Measurements from ENCODE around the gene ZCCHC12. TPM values are rescaled to one million over a fixed set of nuclear protein-coding genes. Genes with fewer than 3 reads are reported as not detected.

The ZCCHC12 gene
- total RNA-seq, 1 donor from 2014 or later: 0.44 TPM

- Mint-ChIP-seq H3K36me3 (ENCODE audit: low read depth, unreplicated experiment) (no peaks in the 10 kb centered on the region), H3K9me3 (ENCODE audit: unreplicated experiment) (no peaks in the 10 kb centered on the region), H3K27ac (ENCODE audit: unreplicated experiment) (no peak overlapping the region), H3K4me3 (ENCODE audit: unreplicated experiment) (no peak overlapping the region), H3K27me3 (ENCODE audit: unreplicated experiment) (no peaks in the 10 kb centered on the region), H3K4me1 (ENCODE audit: unreplicated experiment) (peaks cover 9% of the 10 kb centered on the region)
- no peak for TF ChIP-seq CTCF (IDR thresholded peaks at IDR 0.05; ENCODE audit: unreplicated experiment)
- no peak for DNase-seq (ENCODE audit: low spot score)
Measured at GRCh38 chrX:118857006-118857405, 33.4 kb downstream of the ZCCHC12 start.

- no peak for TF ChIP-seq CTCF (IDR thresholded peaks at IDR 0.05; ENCODE audit: unreplicated experiment)
- H3K4me3 Mint-ChIP-seq (ENCODE audit: unreplicated experiment): no peak overlapping the region
Measured at GRCh38 chrX:118861338-118861737, 37.7 kb downstream of the ZCCHC12 start.

GRCh38 chrX:118862091-118862490 lies 38.5 kb downstream of the ZCCHC12 start:
- no peak overlapping the region for H3K4me3 Mint-ChIP-seq (ENCODE audit: unreplicated experiment)
- H3K27ac Mint-ChIP-seq (ENCODE audit: unreplicated experiment): no peak overlapping the region
- H3K4me1 Mint-ChIP-seq (ENCODE audit: unreplicated experiment): peaks cover 7% of the 10 kb centered on the region
- no peaks in the 10 kb centered on the region for H3K9me3 Mint-ChIP-seq (ENCODE audit: unreplicated experiment)
- no peaks in the 10 kb centered on the region for H3K27me3 Mint-ChIP-seq (ENCODE audit: unreplicated experiment)
- no peak for TF ChIP-seq CTCF (IDR thresholded peaks at IDR 0.05; ENCODE audit: unreplicated experiment)
- DNase-seq (ENCODE audit: low spot score): no peak
- H3K36me3 Mint-ChIP-seq (ENCODE audit: low read depth, unreplicated experiment): no peaks in the 10 kb centered on the region

More at GRCh38 chrX:118861338-118861737, 37.7 kb downstream of the ZCCHC12 start:
- no peaks in the 10 kb centered on the region for H3K27me3 Mint-ChIP-seq (ENCODE audit: unreplicated experiment)
- H3K4me1 Mint-ChIP-seq (ENCODE audit: unreplicated experiment): peaks cover 7% of the 10 kb centered on the region
- H3K9me3 Mint-ChIP-seq (ENCODE audit: unreplicated experiment): no peaks in the 10 kb centered on the region
- no peaks in the 10 kb centered on the region for H3K36me3 Mint-ChIP-seq (ENCODE audit: low read depth, unreplicated experiment)
- H3K27ac Mint-ChIP-seq (ENCODE audit: unreplicated experiment): no peak overlapping the region
- DNase-seq (ENCODE audit: low spot score): no peak

- TF ChIP-seq CTCF (IDR thresholded peaks at IDR 0.05; ENCODE audit: unreplicated experiment): no peak
- H3K9me3 Mint-ChIP-seq (ENCODE audit: unreplicated experiment): no peaks in the 10 kb centered on the region
- H3K36me3 Mint-ChIP-seq (ENCODE audit: low read depth, unreplicated experiment): no peaks in the 10 kb centered on the region
Measured at GRCh38 chrX:118862979-118863378, 39.4 kb downstream of the ZCCHC12 start.

GRCh38 chrX:118864063-118864635 lies 40.5 kb downstream of the ZCCHC12 start:
- H3K4me3 Mint-ChIP-seq (ENCODE audit: unreplicated experiment): no peak overlapping the region
- no peak for TF ChIP-seq CTCF (IDR thresholded peaks at IDR 0.05; ENCODE audit: unreplicated experiment)
- no peak overlapping the region for H3K27ac Mint-ChIP-seq (ENCODE audit: unreplicated experiment)
- H3K36me3 Mint-ChIP-seq (ENCODE audit: low read depth, unreplicated experiment): no peaks in the 10 kb centered on the region
- H3K9me3 Mint-ChIP-seq (ENCODE audit: unreplicated experiment): no peaks in the 10 kb centered on the region
- DNase-seq (ENCODE audit: low spot score): no peak
- H3K27me3 Mint-ChIP-seq (ENCODE audit: unreplicated experiment): no peaks in the 10 kb centered on the region
- peaks cover 7% of the 10 kb centered on the region for H3K4me1 Mint-ChIP-seq (ENCODE audit: unreplicated experiment)

More at GRCh38 chrX:118862979-118863378, 39.4 kb downstream of the ZCCHC12 start:
- H3K27me3 Mint-ChIP-seq (ENCODE audit: unreplicated experiment): no peaks in the 10 kb centered on the region
- no peak for DNase-seq (ENCODE audit: low spot score)
- H3K27ac Mint-ChIP-seq (ENCODE audit: unreplicated experiment): no peak overlapping the region
- H3K4me1 Mint-ChIP-seq (ENCODE audit: unreplicated experiment): peaks cover 7% of the 10 kb centered on the region
- no peak overlapping the region for H3K4me3 Mint-ChIP-seq (ENCODE audit: unreplicated experiment)

Data from endothelial cell (in vitro differentiated cells).